SK-N-SH treated with all-trans-retinoic acid at 6 μM for 48 hours (cell line): ENCODE measurements around the gene PPP1R1B.

Source experiments
- ATAC-seq: fragments of 200-7000 bp; cut with Tn5 transposase; 3 replicates; pipeline ENCODE4 v1.9.1; 2020; ENCODE audit warnings: mild to moderate bottlenecking, moderate library complexity
- ARNTL ChIP-seq: fragments of 450-650 bp; formaldehyde crosslinking; IDR thresholded peaks from 2 replicates; pipeline ENCODE4 v1.5.0; 2020; ENCODE audit warnings: low read depth, mild to moderate bottlenecking, moderate library complexity, borderline replicate concordance
- BACH2 ChIP-seq: fragments of 250-450 bp; sonication (Bioruptor Pico); IDR thresholded peaks from 2 replicates; pipeline ENCODE4 v1.9.0; 2021; ENCODE audit warnings: mild to moderate bottlenecking, borderline replicate concordance
- CSDC2 ChIP-seq: fragments of 250-450 bp; sonication (Bioruptor Pico); IDR thresholded peaks from 2 replicates; pipeline ENCODE4 v1.5.0; 2020; ENCODE audit warnings: mild to moderate bottlenecking, moderate library complexity
- CSRNP3 ChIP-seq: fragments of 250-450 bp; sonication (Bioruptor Pico); IDR thresholded peaks from 2 replicates; pipeline ENCODE4 v1.5.1; 2021; ENCODE audit warnings: mild to moderate bottlenecking, moderate library complexity
- ESRRG ChIP-seq: fragments of 250-450 bp; sonication (Bioruptor Pico); IDR thresholded peaks from 2 replicates; pipeline ENCODE4 v1.6.1; 2021; ENCODE audit warnings: mild to moderate bottlenecking
- GLIS3 ChIP-seq: fragments of 250-450 bp; sonication (Bioruptor Pico); IDR thresholded peaks from 2 replicates; pipeline ENCODE4 v1.5.0; 2020; ENCODE audit warnings: mild to moderate bottlenecking, moderate library complexity
- OSR1 ChIP-seq: fragments of 250-450 bp; sonication (Bioruptor Pico); IDR thresholded peaks from 2 replicates; pipeline ENCODE4 v1.8.0; 2022; ENCODE audit warnings: moderate library complexity, mild to moderate bottlenecking, inconsistent platforms
- SNAI2 ChIP-seq: fragments of 250-450 bp; sonication (Bioruptor Pico); IDR thresholded peaks from 2 replicates; pipeline ENCODE4 v1.5.0; 2020; ENCODE audit warnings: mild to moderate bottlenecking, moderate library complexity
- TCF4 ChIP-seq: fragments of 250-450 bp; sonication (Bioruptor Pico); IDR thresholded peaks from 2 replicates; pipeline ENCODE4 v1.8.0; 2021; ENCODE audit warnings: mild to moderate bottlenecking, moderate library complexity, borderline replicate concordance
- TOX ChIP-seq: fragments of 250-450 bp; sonication (Bioruptor Pico); IDR thresholded peaks from 2 replicates; pipeline ENCODE4 v1.8.0; 2021; ENCODE audit warnings: mild to moderate bottlenecking, moderate library complexity, borderline replicate concordance
- ZC3H10 ChIP-seq: fragments of 250-450 bp; sonication (Bioruptor Pico); IDR thresholded peaks from 2 replicates; pipeline ENCODE4 v1.5.1; 2021; ENCODE audit warnings: mild to moderate bottlenecking, moderate library complexity
- ZFP3 ChIP-seq: fragments of 250-450 bp; sonication (Bioruptor Pico); IDR thresholded peaks from 2 replicates; pipeline ENCODE4 v1.5.0; 2020; ENCODE audit warnings: mild to moderate bottlenecking, moderate library complexity
- ZFP30 ChIP-seq: fragments of 450-650 bp; formaldehyde crosslinking; IDR thresholded peaks from 2 replicates; pipeline ENCODE4 v1.5.0; 2022; ENCODE audit warnings: mild to moderate bottlenecking, moderate library complexity
- ZNF565 ChIP-seq: fragments of 450-650 bp; formaldehyde crosslinking; conservative IDR thresholded peaks from 2 replicates; pipeline ENCODE4 v1.5.0; 2020; ENCODE audit warnings: low read depth, mild to moderate bottlenecking, moderate library complexity
- ZNF8 ChIP-seq: fragments of 450-650 bp; formaldehyde crosslinking; IDR thresholded peaks from 2 replicates; pipeline ENCODE4 v1.5.0; 2020; ENCODE audit warnings: mild to moderate bottlenecking, moderate library complexity
- TF ChIP-seq, protein P1 (sequence below): fragments of 250-450 bp; sonication (Bioruptor Pico); IDR thresholded peaks from 2 replicates; pipeline ENCODE4 v1.5.1; 2020; ENCODE audit warnings: low read depth, mild to moderate bottlenecking, moderate library complexity
- TF ChIP-seq, protein P2 (sequence below): fragments of 250-450 bp; sonication (Bioruptor Pico); IDR thresholded peaks from 2 replicates; pipeline ENCODE4 v1.8.0; 2021; ENCODE audit warnings: low read depth, mild to moderate bottlenecking, moderate library complexity, borderline replicate concordance
- TF ChIP-seq, protein P3 (sequence below): fragments of 250-450 bp; sonication (Bioruptor Pico); IDR thresholded peaks from 2 replicates; pipeline ENCODE4 v1.8.0; 2020; ENCODE audit warnings: mild to moderate bottlenecking, moderate library complexity, borderline replicate concordance

Gene PPP1R1B

GRCh38 chr17:39633570-39634183 is 6.9 kb downstream of the PPP1R1B start:
- TF ChIP-seq ESRRG (CRISPR knock-in tag) (no peak), TCF4 (CRISPR knock-in tag) (no peak), CSRNP3 (CRISPR knock-in tag) (no peak), ZNF8 (CRISPR knock-in tag) (no peak), BACH2 (CRISPR knock-in tag) (no peak)
- TF ChIP-seq, protein P1, sequence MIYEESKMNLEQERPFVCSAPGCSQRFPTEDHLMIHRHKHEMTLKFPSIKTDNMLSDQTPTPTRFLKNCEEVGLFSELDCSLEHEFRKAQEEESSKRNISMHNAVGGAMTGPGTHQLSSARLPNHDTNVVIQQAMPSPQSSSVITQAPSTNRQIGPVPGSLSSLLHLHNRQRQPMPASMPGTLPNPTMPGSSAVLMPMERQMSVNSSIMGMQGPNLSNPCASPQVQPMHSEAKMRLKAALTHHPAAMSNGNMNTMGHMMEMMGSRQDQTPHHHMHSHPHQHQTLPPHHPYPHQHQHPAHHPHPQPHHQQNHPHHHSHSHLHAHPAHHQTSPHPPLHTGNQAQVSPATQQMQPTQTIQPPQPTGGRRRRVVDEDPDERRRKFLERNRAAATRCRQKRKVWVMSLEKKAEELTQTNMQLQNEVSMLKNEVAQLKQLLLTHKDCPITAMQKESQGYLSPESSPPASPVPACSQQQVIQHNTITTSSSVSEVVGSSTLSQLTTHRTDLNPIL (CRISPR knock-in tag) = no peak
- no peak for ATAC-seq

GRCh38 chr17:39634384-39634871 is 7.7 kb downstream of the PPP1R1B start:
- TF ChIP-seq ZFP3 (CRISPR knock-in tag) (no peak), ZFP30 (CRISPR knock-in tag) (no peak), GLIS3 (no peak), TOX (CRISPR knock-in tag) (no peak), ZC3H10 (CRISPR knock-in tag) (no peak), TCF4 (CRISPR knock-in tag) (no peak), ZNF8 (CRISPR knock-in tag) (no peak)
- TF ChIP-seq, protein P2, sequence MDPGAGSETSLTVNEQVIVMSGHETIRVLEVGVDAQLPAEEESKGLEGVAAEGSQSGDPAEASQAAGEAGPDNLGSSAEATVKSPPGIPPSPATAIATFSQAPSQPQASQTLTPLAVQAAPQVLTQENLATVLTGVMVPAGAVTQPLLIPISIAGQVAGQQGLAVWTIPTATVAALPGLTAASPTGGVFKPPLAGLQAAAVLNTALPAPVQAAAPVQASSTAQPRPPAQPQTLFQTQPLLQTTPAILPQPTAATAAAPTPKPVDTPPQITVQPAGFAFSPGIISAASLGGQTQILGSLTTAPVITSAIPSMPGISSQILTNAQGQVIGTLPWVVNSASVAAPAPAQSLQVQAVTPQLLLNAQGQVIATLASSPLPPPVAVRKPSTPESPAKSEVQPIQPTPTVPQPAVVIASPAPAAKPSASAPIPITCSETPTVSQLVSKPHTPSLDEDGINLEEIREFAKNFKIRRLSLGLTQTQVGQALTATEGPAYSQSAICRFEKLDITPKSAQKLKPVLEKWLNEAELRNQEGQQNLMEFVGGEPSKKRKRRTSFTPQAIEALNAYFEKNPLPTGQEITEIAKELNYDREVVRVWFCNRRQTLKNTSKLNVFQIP (CRISPR knock-in tag) = no peak
- TF ChIP-seq, protein P3, sequence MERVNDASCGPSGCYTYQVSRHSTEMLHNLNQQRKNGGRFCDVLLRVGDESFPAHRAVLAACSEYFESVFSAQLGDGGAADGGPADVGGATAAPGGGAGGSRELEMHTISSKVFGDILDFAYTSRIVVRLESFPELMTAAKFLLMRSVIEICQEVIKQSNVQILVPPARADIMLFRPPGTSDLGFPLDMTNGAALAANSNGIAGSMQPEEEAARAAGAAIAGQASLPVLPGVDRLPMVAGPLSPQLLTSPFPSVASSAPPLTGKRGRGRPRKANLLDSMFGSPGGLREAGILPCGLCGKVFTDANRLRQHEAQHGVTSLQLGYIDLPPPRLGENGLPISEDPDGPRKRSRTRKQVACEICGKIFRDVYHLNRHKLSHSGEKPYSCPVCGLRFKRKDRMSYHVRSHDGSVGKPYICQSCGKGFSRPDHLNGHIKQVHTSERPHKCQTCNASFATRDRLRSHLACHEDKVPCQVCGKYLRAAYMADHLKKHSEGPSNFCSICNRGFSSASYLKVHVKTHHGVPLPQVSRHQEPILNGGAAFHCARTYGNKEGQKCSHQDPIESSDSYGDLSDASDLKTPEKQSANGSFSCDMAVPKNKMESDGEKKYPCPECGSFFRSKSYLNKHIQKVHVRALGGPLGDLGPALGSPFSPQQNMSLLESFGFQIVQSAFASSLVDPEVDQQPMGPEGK = no peak
- ATAC-seq = peak; percentile 17; the same call in 2 of the 3 replicates

DNA sequence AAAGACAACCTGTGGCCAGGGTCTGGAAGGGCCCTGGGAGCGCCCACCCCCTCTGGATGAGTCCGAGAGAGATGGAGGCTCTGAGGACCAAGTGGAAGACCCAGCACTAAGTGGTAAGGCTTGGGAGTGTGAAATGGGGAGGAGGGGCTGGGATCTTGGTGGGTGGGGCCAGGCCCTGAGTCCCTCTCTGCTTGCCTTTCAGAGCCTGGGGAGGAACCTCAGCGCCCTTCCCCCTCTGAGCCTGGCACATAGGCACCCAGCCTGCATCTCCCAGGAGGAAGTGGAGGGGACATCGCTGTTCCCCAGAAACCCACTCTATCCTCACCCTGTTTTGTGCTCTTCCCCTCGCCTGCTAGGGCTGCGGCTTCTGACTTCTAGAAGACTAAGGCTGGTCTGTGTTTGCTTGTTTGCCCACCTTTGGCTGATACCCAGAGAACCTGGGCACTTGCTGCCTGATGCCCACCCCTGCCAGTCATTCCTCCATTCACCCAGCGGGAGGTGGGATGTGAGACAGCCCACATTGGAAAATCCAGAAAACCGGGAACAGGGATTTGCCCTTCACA is 8.9 kb downstream of the PPP1R1B start:
- no peak for TF ChIP-seq OSR1 (CRISPR knock-in tag)
- no peak for TF ChIP-seq GLIS3
- TF ChIP-seq ZC3H10 (CRISPR knock-in tag) = no peak
- TF ChIP-seq ARNTL = no peak
- no peak for TF ChIP-seq ZFP30 (CRISPR knock-in tag)
- TF ChIP-seq, protein P2 (CRISPR knock-in tag) = no peak
- no peak for TF ChIP-seq SNAI2 (CRISPR knock-in tag)
- TF ChIP-seq BACH2 (CRISPR knock-in tag) = no peak
- TF ChIP-seq ZNF565 = no peak
- no peak for TF ChIP-seq TOX (CRISPR knock-in tag)
- no peak for ATAC-seq

- peak; percentile 7 for ATAC-seq
- no peak for TF ChIP-seq CSDC2 (CRISPR knock-in tag)
- no peak for TF ChIP-seq CSRNP3 (CRISPR knock-in tag)
- no peak for TF ChIP-seq ZNF565
- TF ChIP-seq ARNTL = no peak
- TF ChIP-seq TCF4 (CRISPR knock-in tag) = no peak
Measured at GRCh38 chr17:39636587-39636926, 9.8 kb downstream of the PPP1R1B start.
